ENCODE measurements around the gene BAMBI. TPM values are rescaled to one million over a fixed set of nuclear protein-coding genes. Genes with fewer than 3 reads are reported as not detected.

BAMBI gene, protein sequence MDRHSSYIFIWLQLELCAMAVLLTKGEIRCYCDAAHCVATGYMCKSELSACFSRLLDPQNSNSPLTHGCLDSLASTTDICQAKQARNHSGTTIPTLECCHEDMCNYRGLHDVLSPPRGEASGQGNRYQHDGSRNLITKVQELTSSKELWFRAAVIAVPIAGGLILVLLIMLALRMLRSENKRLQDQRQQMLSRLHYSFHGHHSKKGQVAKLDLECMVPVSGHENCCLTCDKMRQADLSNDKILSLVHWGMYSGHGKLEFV
- total RNA-seq, result 10 to 100 TPM; 18.3 to 34.5 TPM
- 10 to 100 TPM in 1 of 2 donors, 1 to 10 TPM in 1; 4.8 to 18.6 TPM for polyA plus RNA-seq
- long read RNA-seq, donor 1, transcript BAMBI-201 (3 exons, 1,877 nt), result major isoform, 8 of 12 reads
- long read RNA-seq, donor 1, partial matches to known transcripts, result 4 of 12 reads
- long read RNA-seq, donor 1, other reads (novel, unspliced or antisense), result 0 of 12 reads
- long read RNA-seq, donor 2, transcript BAMBI-201 (3 exons, 1,877 nt), result major isoform, 35 of 36 reads
- long read RNA-seq, donor 2, partial matches to known transcripts, result 1 of 36 reads
- long read RNA-seq, donor 2, other reads (novel, unspliced or antisense), result 0 of 36 reads

DNA sequence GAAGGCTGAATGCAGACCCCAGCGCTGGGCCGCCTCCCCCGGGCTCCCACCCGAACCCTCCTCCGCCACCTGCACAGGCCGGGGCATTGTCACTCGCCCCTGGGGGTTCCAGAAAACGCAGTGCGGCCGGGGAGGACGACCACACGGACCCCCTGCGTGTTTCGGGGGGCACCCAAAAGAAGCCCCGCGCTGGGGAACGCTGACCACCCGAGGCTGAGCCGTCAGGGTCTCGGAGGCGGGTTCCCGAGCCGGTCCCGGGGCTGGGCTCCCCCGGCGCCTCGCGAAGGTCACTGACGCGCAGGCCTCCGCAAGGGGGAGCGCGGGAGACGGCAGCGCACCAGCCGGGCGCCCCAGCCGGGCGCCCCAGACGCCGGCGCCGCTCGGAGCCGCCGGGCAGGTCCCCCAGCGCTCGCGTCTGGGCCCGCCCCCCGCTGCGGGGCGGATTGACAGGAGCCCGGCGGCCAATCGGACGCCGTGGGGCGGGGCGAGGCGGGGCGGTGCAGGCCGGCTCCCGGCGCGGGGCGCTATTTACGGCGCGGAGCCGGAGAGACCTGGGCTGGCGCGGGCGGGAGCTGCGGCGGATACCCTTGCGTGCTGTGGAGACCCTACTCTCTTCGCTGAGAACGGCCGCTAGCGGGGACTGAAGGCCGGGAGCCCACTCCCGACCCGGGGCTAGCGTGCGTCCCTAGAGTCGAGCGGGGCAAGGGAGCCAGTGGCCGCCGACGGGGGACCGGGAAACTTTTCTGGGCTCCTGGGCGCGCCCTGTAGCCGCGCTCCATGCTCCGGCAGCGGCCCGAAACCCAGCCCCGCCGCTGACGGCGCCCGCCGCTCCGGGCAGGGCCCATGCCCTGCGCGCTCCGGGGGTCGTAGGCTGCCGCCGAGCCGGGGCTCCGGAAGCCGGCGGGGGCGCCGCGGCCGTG, at the start of gene BAMBI:
BAMBI (plus strand) TSS at position 554 of the 920 bp plus-strand sequence. CDS start 377 bp downstream, outside the sequence.
- H3K36me3 ChIP-seq (ENCODE audit: control insufficient read depth in 1 of 2, insufficient read depth in 2 of 2, low read length in 1 of 2), result peaks cover 0 to 4% of the 10 kb centered on the region in 2 donors
- peak within 1 kb of the TSS; percentile 96 for H3K4me3 ChIP-seq (ENCODE audit: low read length in 2 of 2)
- no peaks in the 10 kb centered on the region for H3K27me3 ChIP-seq (ENCODE audit: control insufficient read depth in 1 of 2, insufficient read depth in 2 of 2, low read length in 1 of 2)
- ATAC-seq (ENCODE audit: low FRiP score), result peak; percentile 98
- no peaks in the 10 kb centered on the region for H3K9me3 ChIP-seq (ENCODE audit: control insufficient read depth, low read length)
- no peaks in the 10 kb centered on the region for H3K4me1 ChIP-seq (ENCODE audit: control insufficient read depth in 1 of 2, insufficient read depth in 2 of 2, low read length in 2 of 2)
- H3K27ac ChIP-seq (ENCODE audit: low read depth in 1 of 2, low read length in 2 of 2), result peak within 1 kb of the TSS; percentile 29 to 85
- whole genome bisulfite sequencing, 2 donors, result 0 to 1% methylated on average over 119 to 120 of the region's 120 CpGs
- DNase-seq, result peak; percentile 94 to 96
- intact Hi-C loops (cut with DNase I), result loop anchor here (1.0 to 10.0 kb wide), 5 partner anchors 130 to 315 kb away; no protein-coding TSS in a partner anchor

DNA sequence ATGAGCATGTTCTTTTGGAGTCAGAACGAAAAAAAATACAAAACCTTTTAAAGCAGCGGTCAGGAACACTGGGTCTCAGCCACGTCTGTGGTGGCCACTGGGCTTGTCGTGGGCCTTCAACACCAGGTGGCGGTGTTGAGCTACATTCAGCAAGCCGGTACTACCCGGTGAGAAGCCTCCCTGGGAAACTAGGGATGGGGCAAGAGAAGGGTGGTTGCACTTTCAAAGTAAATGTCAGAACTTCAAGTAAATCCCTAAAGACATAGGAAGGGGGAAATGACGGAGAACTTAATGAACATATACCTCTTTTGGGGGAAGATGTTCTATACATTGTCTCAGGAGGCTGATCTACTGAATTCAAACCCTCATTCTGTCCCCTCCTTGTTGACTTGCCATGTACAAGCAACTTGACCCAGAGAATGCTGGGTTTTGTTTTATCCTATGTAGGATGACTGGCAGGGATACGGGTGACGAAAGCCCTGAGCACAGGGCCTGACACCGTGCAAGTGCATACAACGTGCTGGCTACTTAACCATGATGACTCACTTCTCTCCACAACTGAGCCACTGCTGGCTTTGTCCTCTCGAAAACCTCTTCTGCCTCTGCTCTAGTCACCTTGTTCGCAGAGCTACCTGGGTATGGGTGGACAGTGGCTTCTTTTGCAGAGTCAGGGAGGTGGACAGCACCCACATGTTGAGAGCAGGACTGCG, 49.0 kb upstream of the BAMBI start:
- Histone ChIP-seq H3K27me3 (ENCODE audit: control insufficient read depth in 1 of 2, insufficient read depth in 2 of 2, low read length in 1 of 2) (no peaks in the 10 kb centered on the region), H3K36me3 (ENCODE audit: control insufficient read depth in 1 of 2, insufficient read depth in 2 of 2, low read length in 1 of 2) (no peaks in the 10 kb centered on the region), H3K4me3 (ENCODE audit: low read length in 2 of 2) (no peak overlapping the region), H3K9me3 (ENCODE audit: control insufficient read depth, low read length) (no peaks in the 10 kb centered on the region), H3K27ac (ENCODE audit: low read depth in 1 of 2, low read length in 2 of 2) (no peak overlapping the region), H3K4me1 (ENCODE audit: control insufficient read depth in 1 of 2, insufficient read depth in 2 of 2, low read length in 2 of 2) (no peaks in the 10 kb centered on the region)
- WGBS, 2 donors, result 21 to 24% methylated on average over 15 of the region's 15 CpGs
- intact Hi-C loops (cut with DNase I), result loop anchor here (2.0 kb wide), 1 partner anchor 676 kb away; no protein-coding TSS in a partner anchor
- peak; percentile 89 for ATAC-seq (ENCODE audit: low FRiP score)
- DNase-seq, result peak; percentile 88 to 94

DNA sequence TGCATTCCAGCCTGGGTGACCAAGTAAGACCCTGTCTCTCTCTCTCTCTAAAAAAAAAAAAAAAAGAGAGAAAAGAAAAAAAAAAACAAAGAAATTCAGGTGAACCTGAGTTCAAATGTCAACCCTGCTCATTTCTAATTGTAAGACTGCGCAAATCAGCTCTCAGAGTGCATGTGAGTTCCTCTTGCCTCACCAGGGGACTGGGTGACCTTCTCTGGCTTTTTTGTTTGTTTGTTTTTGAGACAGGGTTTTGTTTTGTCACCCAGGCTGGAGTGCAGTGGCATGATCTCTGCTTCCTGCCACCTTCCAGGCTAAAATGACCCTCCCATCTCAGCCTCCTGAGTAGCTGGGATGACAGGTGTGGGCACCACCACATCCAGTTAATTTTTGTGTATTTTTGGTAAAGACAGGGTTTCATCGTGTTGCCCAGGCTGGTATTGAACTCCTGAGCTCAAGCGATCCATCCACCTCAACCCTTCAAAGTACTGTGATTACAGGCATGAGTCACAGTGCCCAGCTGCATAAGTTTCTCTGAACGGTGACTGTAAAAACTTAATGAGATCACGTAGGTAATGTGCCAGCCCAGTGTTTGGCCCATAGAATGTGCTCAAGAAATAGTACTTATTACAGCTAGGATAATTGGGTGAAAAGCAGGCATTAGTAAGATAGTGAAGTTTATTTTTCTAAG, 45.3 kb upstream of the BAMBI start:
- Histone ChIP-seq H3K27me3 (ENCODE audit: control insufficient read depth in 1 of 2, insufficient read depth in 2 of 2, low read length in 1 of 2) (no peaks in the 10 kb centered on the region), H3K4me3 (ENCODE audit: low read length in 2 of 2) (no peak overlapping the region), H3K27ac (ENCODE audit: low read depth in 1 of 2, low read length in 2 of 2) (no peak overlapping the region), H3K36me3 (ENCODE audit: control insufficient read depth in 1 of 2, insufficient read depth in 2 of 2, low read length in 1 of 2) (no peaks in the 10 kb centered on the region), H3K4me1 (ENCODE audit: control insufficient read depth in 1 of 2, insufficient read depth in 2 of 2, low read length in 2 of 2) (no peaks in the 10 kb centered on the region), H3K9me3 (ENCODE audit: control insufficient read depth, low read length) (no peaks in the 10 kb centered on the region)
- ATAC-seq (ENCODE audit: low FRiP score) (no peak), DNase-seq (no peak)
- WGBS, 2 donors, result 49 to 54% methylated on average over 5 of the region's 5 CpGs
- intact Hi-C loops (cut with DNase I), result no loop called here

DNA sequence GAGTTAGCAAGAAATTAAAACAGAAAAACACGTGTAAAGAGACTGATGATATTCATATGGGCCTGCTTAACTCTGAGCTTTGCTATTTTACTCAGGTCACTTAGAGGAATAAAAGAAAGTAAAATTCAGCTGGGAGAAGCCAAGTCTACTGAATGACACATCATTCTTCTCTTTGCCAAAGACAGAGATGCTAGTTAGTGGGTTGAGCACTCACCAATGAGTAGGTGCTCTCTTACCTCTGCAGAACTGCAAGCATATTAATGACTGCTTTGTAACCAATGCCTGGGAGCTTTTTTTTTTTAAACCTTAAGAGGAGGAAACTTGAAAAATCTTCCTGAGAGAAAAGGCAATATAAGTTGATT, 44.8 kb upstream of the BAMBI start:
- ATAC-seq (ENCODE audit: low FRiP score), result no peak
- DNase-seq, result no peak
- Histone ChIP-seq H3K4me3 (ENCODE audit: low read length in 2 of 2) (no peak overlapping the region), H3K36me3 (ENCODE audit: control insufficient read depth in 1 of 2, insufficient read depth in 2 of 2, low read length in 1 of 2) (no peaks in the 10 kb centered on the region), H3K27ac (ENCODE audit: low read depth in 1 of 2, low read length in 2 of 2) (no peak overlapping the region), H3K4me1 (ENCODE audit: control insufficient read depth in 1 of 2, insufficient read depth in 2 of 2, low read length in 2 of 2) (no peaks in the 10 kb centered on the region), H3K9me3 (ENCODE audit: control insufficient read depth, low read length) (no peaks in the 10 kb centered on the region), H3K27me3 (ENCODE audit: control insufficient read depth in 1 of 2, insufficient read depth in 2 of 2, low read length in 1 of 2) (no peaks in the 10 kb centered on the region)
- 18 to 36% methylated on average over 1 of the region's 1 CpG for whole genome bisulfite sequencing, 2 donors
- intact Hi-C loops (cut with DNase I), result no loop called here

DNA sequence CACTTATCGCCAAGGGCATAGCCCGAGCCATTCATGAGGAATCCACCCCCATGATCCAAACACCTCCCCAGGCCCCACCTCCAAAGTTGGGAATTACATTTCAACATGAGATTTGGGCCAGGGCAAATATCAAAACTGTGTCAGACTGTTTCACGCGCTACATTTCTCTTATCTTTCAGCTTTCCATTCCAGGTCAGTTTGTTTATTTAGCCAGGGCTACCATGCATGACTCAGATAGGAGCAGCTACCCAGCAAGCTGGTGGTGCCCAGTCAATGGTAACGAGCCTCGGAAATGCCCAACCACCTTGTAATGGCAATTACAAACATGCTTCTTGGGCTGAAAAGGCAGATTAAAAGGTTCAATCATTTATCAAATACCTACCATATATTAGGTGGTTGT, 43.6 kb upstream of the BAMBI start:
- 54 to 65% methylated on average over 6 of the region's 6 CpGs for WGBS, 2 donors
- ATAC-seq (ENCODE audit: low FRiP score) (no peak), DNase-seq (no peak)
- H3K4me1 ChIP-seq (ENCODE audit: control insufficient read depth in 1 of 2, insufficient read depth in 2 of 2, low read length in 2 of 2), result no peaks in the 10 kb centered on the region
- H3K36me3 ChIP-seq (ENCODE audit: control insufficient read depth in 1 of 2, insufficient read depth in 2 of 2, low read length in 1 of 2), result no peaks in the 10 kb centered on the region
- intact Hi-C loops (cut with DNase I), result no loop called here
- no peaks in the 10 kb centered on the region for H3K9me3 ChIP-seq (ENCODE audit: control insufficient read depth, low read length)
- H3K27me3 ChIP-seq (ENCODE audit: control insufficient read depth in 1 of 2, insufficient read depth in 2 of 2, low read length in 1 of 2), result no peaks in the 10 kb centered on the region
- no peak overlapping the region for H3K27ac ChIP-seq (ENCODE audit: low read depth in 1 of 2, low read length in 2 of 2)
- H3K4me3 ChIP-seq (ENCODE audit: low read length in 2 of 2), result no peak overlapping the region

DNA sequence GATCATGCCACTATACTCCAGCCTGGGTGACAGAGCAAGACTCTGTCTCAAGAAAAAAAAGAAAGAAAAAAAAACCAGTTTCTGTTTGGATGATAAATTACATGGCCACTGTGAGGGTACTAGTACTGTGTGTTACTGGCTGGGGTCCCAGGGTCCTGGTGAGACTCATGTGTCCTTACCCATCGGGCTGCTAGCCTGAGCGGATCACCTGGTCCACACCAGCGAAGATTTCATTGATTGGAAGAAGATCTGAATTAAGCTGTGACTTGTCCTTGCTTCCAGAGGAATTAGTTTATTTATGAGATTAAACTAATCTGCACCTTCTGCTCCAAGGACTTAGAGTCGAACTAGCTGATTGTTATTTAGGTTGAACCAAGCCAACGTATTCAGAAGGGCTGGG, 40.0 kb upstream of the BAMBI start:
- 58 to 59% methylated on average over 5 of the region's 5 CpGs for WGBS, 2 donors
- Histone ChIP-seq H3K9me3 (ENCODE audit: control insufficient read depth, low read length) (no peaks in the 10 kb centered on the region), H3K4me1 (ENCODE audit: control insufficient read depth in 1 of 2, insufficient read depth in 2 of 2, low read length in 2 of 2) (no peaks in the 10 kb centered on the region), H3K36me3 (ENCODE audit: control insufficient read depth in 1 of 2, insufficient read depth in 2 of 2, low read length in 1 of 2) (no peaks in the 10 kb centered on the region), H3K27me3 (ENCODE audit: control insufficient read depth in 1 of 2, insufficient read depth in 2 of 2, low read length in 1 of 2) (no peaks in the 10 kb centered on the region), H3K27ac (ENCODE audit: low read depth in 1 of 2, low read length in 2 of 2) (no peak overlapping the region), H3K4me3 (ENCODE audit: low read length in 2 of 2) (no peak overlapping the region)
- intact Hi-C loops (cut with DNase I), result no loop called here
- ATAC-seq (ENCODE audit: low FRiP score), result no peak
- DNase-seq, result no peak

DNA sequence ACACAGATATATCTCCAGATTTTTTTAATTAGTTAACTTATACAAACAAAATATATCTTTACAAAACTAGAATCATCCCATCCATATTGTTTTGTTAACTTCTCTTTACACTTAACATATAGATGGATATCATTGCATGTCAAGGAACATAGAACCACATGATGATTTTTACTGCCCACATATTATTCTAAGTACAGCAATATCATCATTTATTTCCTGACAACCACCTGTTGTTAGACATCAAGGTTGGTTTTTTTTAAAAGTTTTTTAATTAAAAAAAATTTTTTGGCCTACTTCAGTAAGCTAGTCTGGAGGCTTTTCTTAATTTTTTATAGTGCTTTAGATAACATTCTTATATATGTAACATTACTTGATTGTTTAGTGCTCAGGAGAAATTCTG, 38.9 kb upstream of the BAMBI start:
- Histone ChIP-seq H3K36me3 (ENCODE audit: control insufficient read depth in 1 of 2, insufficient read depth in 2 of 2, low read length in 1 of 2) (no peaks in the 10 kb centered on the region), H3K27ac (ENCODE audit: low read depth in 1 of 2, low read length in 2 of 2) (no peak overlapping the region), H3K4me1 (ENCODE audit: control insufficient read depth in 1 of 2, insufficient read depth in 2 of 2, low read length in 2 of 2) (no peaks in the 10 kb centered on the region), H3K27me3 (ENCODE audit: control insufficient read depth in 1 of 2, insufficient read depth in 2 of 2, low read length in 1 of 2) (no peaks in the 10 kb centered on the region), H3K4me3 (ENCODE audit: low read length in 2 of 2) (no peak overlapping the region), H3K9me3 (ENCODE audit: control insufficient read depth, low read length) (no peaks in the 10 kb centered on the region)
- no peak for ATAC-seq (ENCODE audit: low FRiP score)
- no peak for DNase-seq
- intact Hi-C loops (cut with DNase I), result no loop called here

DNA sequence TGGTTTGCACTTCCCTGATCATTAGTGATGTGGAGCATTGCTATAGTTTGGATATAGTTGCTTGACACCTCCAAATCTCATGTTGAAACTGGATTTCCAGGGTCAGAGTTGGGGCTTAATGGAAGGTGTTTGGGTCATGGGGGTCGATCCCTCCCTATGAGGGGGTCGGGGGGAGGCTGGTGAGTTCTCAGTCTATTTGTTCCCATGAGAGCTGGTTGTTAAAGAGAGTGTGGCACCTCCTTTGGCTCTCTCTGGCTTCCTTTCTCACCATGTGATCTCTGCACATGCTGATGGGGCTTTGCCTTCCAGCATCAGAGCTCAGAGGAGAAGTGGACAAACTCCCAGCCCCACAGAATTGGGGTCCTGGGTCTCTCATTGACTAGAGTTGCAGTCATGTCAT, 36.8 kb upstream of the BAMBI start:
- no peak overlapping the region for H3K4me3 ChIP-seq (ENCODE audit: low read length in 2 of 2)
- ATAC-seq (ENCODE audit: low FRiP score) (no peak), DNase-seq (no peak)
- 59 to 67% methylated on average over 2 of the region's 2 CpGs for WGBS, 2 donors
- H3K4me1 ChIP-seq (ENCODE audit: control insufficient read depth in 1 of 2, insufficient read depth in 2 of 2, low read length in 2 of 2), result no peaks in the 10 kb centered on the region
- intact Hi-C loops (cut with DNase I), result no loop called here
- H3K36me3 ChIP-seq (ENCODE audit: control insufficient read depth in 1 of 2, insufficient read depth in 2 of 2, low read length in 1 of 2), result no peaks in the 10 kb centered on the region
- no peak overlapping the region for H3K27ac ChIP-seq (ENCODE audit: low read depth in 1 of 2, low read length in 2 of 2)
- no peaks in the 10 kb centered on the region for H3K27me3 ChIP-seq (ENCODE audit: control insufficient read depth in 1 of 2, insufficient read depth in 2 of 2, low read length in 1 of 2)
- no peaks in the 10 kb centered on the region for H3K9me3 ChIP-seq (ENCODE audit: control insufficient read depth, low read length)

Measured in aorta (tissue), 5 donors.